Measurements from ENCODE around the gene ARF1. TPM values are rescaled to one million over a fixed set of nuclear protein-coding genes. Genes with fewer than 3 reads are reported as not detected.

ARF1 gene
- total RNA-seq: 285 TPM
- long read RNA-seq, transcript ARF1-213 (5 exons, 1,972 nt): minor isoform, 9 of 794 reads
- long read RNA-seq, transcript ARF1-201 (5 exons, 1,888 nt): major isoform, 713 of 794 reads
- long read RNA-seq, partial matches to known transcripts: 32 of 794 reads
- long read RNA-seq, other reads (novel, unspliced or antisense): 37 of 794 reads

DNA sequence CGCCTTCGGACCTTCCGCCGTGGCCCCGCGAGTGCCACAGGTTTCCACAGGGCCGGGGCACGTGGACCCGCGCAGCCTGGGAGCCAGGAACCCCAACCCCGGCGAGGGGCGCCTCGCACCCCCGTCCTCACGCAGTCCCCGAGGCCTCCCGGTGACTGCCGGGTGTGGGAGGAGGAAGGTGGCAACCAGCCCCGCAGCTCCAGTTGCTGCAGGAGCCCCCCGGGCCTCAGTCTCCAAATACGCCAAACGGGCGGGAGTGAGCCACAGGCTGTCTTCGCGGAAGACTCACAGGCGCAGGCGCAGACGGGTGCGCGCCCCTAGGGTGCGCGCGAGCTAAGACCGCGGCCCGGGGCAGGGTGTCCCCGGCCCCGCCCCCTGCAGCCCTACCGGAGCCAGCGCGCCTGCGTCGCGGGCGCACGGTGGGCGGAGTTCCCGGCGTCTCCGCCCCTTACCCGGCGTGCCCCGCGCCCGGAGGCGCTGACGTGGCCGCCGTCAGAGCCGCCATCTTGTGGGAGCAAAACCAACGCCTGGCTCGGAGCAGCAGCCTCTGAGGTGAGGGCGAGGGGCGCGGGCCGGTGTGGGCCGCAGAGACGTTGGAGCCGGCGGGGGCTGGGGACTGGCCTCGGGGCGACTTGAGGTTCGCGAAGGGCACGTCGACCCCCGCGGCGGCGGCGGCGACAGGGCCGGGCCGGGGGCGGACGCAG, at the start of gene ARF1:
TSS of gene ARF1 (plus strand) at position 495 of the 704 bp plus-strand sequence. CDS start 14,407 bp downstream, outside the sequence.
- intact Hi-C loops (cut with micrococcal nuclease): no loop called here
- peak; percentile 93 for ATAC-seq

DNA sequence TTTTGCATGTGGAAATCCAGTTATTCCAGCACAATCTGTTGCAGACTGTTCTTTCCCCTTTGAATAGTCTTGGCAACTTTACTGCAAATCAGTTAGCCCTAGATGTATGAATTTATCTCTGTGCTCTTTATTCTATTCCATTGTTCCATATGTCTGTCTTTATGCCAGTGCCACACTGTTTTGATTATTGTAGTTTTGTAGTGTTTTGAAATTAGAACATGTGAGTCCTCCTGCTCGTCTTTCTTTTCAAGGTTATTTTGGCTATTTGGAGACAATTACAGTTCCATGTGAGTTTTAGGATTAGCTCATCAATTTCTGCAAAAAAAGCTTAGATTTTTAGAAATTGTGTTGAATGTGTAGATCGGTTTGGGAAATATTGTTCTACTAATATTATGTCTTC, 49.1 kb upstream of the ARF1 start:
- ATAC-seq (no peak), DNase-seq (no peak)
- intact Hi-C loops (cut with micrococcal nuclease): no loop called here

More for the DNA sequence above, at the start of gene ARF1:
- peak; percentile 97 for DNase-seq

DNA sequence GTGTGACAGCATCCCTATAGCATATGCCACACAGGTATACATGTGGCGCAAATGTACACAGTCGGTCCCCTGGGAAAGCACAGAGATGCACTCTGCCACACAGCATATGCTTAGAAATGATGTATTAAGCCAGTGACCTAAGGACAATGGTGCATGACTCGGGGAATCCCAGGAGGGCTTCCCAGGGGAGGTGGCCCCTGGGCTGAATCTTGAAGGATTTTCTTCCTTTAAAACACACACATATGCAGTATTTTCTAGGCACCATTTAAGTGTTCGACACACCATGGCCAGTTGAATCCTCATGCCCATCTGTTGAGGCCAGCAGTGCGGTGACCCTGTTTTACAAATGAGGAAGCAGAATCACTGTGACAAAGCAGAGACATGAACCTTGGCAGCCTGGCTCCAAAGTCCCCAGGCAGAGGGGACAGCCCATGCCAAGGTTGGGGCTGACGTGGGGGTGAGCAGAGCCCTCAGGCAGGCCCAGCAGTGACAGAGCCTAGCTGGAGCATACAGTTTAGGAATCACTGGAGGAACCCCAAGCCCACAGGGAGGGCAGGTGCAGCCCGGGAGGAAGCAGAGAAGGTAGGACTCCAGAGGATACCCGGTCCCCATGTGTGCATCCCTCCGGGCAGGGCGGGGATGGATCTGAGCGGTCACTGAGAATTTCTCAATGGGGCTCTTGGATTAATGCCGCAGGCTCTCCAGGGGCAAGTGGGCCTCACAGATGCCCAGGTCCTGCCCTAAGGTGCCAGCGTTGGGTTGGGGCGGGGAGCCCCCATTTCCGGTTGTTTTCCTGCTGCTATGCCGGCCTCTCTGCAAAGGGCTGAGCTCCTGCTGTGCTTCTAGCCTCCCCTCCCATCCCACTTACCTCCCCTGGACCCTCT, 47.3 kb upstream of the ARF1 start:
- ATAC-seq (no peak), DNase-seq (peak; percentile 11)
- intact Hi-C loops (cut with micrococcal nuclease): no loop called here

- ATAC-seq: no peak
- peak; percentile 10 for DNase-seq
Observed at GRCh38 chr1:228035844-228036243, 46.7 kb upstream of the ARF1 start.

GRCh38 chr1:228036701-228037231, 45.7 kb upstream of the ARF1 start:
- ATAC-seq (no peak), DNase-seq (peak; percentile 7)
- intact Hi-C loops (cut with micrococcal nuclease): no loop called here

More at GRCh38 chr1:228035844-228036243, 46.7 kb upstream of the ARF1 start:
- intact Hi-C loops (cut with micrococcal nuclease): no loop called here

DNA sequence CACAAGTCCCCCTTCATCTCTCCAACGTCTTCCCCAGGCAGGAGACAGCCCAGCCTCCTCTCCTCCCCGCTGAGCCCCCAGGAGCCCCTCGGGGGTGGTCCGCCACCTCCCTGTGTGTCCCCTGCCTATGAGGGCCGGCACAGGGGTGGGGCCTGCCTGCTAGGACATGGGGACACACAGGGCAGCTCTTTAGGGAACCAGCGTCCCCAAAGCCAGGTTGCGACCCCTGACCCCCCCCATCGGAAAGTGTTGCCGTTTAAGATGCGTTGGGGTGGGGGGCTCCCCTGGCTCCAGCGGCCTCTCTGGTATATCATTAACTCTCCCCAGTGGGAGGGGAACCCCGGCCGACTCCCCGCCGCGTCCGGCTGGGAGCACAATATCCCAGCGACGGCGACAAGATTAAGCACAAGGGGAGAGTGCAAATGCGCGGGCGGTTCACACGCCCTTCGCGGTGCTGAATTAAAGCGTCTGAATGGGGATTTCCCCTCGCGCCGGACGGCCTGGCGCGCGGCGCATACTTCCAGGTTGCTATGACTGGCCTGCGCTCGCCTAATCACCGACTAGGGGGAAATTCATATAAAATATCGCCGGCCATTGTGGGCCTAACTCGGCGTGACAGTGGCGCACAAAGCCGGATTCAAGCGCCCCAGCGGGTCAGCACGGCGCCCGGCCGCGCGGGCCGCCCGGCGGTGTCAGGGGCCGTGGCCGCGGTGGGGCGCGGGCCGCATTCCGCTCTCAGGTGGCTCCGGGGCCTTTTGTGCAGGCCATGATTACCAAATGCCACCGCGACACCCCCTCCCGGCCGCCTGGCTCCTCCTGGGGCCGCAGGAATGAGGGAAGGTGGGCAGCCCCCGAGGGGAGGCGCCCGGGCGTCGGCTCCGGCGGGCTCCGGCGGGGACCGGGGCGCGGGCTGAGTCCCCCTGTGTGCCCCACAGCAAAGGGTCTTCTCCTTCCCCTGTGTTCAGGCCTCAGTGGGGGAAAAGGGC, 44.8 kb upstream of the ARF1 start:
- peak; percentile 33 for DNase-seq
- ATAC-seq: peak; percentile 45
- intact Hi-C loops (cut with micrococcal nuclease): no loop called here

DNA sequence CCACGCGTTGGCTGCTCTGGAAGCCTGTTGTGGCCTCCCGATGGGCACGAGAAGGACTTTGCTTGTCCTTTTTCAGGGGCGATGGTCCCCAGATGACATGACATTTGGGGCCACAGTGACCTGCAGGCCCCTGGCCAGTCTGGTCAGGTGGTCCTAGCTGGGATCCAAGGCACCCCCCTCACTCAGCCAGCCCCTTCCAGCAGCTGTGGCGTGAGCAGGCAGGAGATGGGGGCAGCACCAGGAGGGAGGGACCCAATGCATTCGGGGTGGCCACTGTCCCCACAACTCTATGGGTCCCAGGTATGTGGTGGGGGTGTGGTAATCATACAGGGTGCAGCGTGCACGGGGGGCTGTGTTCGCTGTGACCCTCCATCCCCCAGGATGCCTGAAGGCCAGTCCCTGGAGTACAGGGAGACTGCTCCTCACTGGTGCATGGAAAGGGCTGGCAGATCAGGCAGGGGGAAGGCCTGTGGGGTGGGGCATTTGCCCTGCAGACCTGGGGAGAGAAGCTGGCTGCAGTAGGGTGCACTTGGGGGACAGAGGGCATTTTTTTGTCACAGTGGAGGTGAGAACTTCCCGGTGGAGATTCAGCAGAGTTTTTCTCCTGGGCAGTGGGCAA, 44.0 kb upstream of the ARF1 start:
- DNase-seq (peak; percentile 6), ATAC-seq (no peak)
- intact Hi-C loops (cut with micrococcal nuclease): no loop called here

DNA sequence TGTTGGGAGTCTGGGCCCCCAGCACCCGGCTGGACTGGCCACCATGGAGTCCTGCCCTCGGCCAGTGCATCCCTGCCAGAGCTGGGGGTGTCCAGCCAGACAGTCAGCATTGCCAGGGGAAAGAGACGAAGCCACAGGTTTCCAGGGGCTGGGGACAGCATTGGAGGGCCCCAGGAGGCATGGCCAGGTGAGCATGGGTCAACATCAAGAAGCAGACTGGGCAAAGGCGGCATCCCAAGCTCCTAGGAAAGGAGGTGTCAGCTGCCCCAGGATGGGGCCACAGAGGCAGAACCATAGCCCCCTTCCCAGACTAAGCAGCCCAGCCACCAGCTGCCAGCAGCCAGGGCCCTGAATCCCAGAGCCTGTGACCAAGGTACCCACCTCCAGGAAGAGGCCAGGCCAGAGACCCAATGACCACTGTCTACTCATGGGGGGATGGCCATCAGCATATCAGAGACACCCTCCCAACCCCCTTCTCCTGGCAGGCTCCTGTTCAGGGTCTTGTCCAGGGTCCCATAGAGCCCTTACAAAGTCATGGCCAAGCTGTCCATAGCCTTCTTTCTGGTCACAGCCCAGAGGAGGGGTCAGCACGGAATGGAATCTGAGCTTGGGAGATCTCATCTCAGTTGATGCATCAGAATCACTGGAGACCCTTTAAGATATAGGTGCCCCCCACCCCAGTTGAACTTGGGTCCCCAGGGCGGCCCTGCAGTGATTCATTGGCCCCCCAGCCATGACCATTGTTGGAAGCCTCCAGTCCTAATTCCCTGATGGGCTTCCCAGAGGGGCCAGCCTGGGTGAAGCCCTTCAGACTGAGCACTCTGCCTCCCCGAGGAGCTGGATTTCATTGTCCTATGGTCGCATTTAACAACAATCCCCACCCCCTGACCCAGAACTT, 43.3 kb upstream of the ARF1 start:
- intact Hi-C loops (cut with micrococcal nuclease): no loop called here
- DNase-seq (peak; percentile 17), ATAC-seq (no peak)

- ATAC-seq (no peak), DNase-seq (peak; percentile 9)
- intact Hi-C loops (cut with micrococcal nuclease): no loop called here
Observed at GRCh38 chr1:228039986-228040385, 42.5 kb upstream of the ARF1 start.

- DNase-seq (no peak), ATAC-seq (no peak)
- intact Hi-C loops (cut with micrococcal nuclease): no loop called here
Observed at GRCh38 chr1:228041316-228041715, 41.2 kb upstream of the ARF1 start.

GRCh38 chr1:228042508-228042907, 40.0 kb upstream of the ARF1 start:
- intact Hi-C loops (cut with micrococcal nuclease): no loop called here
- ATAC-seq (no peak), DNase-seq (no peak)

DNA sequence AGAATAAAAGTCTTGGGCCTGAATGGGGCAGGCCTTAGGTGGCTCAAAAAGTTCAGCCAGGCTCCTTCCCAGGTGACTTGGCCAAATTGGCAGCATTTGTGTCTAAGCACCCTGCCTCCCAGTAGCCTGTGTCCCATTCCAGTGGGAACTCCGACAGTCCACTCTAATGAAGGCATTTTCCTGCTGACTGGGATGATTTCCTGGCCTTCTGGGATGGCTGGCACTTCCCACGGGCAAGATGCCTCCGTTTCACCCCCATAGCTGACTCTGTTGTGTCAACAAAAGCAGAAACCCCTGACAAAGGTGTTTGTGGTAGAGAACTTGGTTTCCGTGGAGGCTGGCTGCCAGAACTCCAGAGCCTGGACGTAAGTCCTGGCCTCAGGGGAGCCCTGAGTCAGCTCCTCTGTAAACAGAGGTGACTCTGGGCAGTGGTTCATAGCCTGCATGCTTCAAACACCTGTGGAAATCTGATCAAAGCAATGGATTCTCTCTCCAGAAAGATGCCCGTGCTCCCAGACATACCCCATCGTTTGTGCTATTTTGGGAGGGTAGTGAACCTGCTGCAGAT, 39.1 kb upstream of the ARF1 start:
- DNase-seq (peak; percentile 6), ATAC-seq (no peak)
- intact Hi-C loops (cut with micrococcal nuclease): no loop called here

DNA sequence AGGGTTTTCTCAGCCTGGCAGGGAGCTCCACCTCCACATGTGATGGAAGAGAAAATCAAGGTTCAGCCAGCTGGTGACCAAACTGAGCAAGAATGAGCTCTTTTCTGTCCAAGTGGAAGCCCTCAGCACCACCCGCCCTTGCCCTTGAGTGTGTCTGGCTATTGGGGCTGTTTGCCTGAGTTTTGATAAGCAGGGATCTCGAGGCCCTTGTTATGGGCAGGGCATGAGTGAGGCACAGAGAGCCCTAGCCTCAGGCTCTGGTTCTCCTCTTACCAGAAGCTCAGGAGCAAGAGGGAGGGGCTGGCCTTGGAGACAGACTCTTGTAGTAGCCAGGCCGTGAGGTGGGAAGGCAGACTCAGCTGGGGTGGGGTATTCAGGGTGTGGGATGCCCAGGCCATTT, 37.5 kb upstream of the ARF1 start:
- no peak for ATAC-seq

GRCh38 chr1:228045405-228045804, 37.1 kb upstream of the ARF1 start:
- intact Hi-C loops (cut with micrococcal nuclease): no loop called here
- no peak for DNase-seq
- ATAC-seq: no peak

More for the DNA sequence above, 37.5 kb upstream of the ARF1 start:
- intact Hi-C loops (cut with micrococcal nuclease): no loop called here
- peak; percentile 4 for DNase-seq

DNA sequence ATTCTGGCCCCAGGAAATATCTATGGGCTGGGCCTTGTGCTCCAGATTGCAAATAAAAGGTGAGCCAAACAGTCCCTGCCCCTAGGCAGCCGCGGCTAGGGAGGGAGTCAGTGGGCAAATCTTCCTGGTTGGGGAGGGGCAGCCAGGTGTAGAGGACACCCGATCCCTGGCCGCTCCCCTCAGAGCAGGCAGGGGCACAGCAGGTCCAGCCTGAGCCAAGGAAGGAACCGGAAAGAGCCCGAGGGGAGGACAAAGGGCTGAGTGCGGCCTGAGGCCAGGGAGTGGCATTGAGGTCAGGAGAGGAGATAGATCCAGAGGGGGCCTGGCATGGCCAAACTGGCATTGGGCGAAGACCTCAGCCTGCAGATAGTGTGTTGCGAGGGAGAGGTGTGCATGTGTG, 36.6 kb upstream of the ARF1 start:
- DNase-seq (peak; percentile 4), ATAC-seq (no peak)
- intact Hi-C loops (cut with micrococcal nuclease): no loop called here

GRCh38 chr1:228046421-228047182, 35.9 kb upstream of the ARF1 start:
- DNase-seq: peak; percentile 14
- intact Hi-C loops (cut with micrococcal nuclease): no loop called here
- no peak for ATAC-seq
